Measurements from ENCODE around the gene OR13C4. TPM values are rescaled to one million over a fixed set of nuclear protein-coding genes. Genes with fewer than 3 reads are reported as not detected.
"Not testable (repeated sequence)": the region's sequence is repeated elsewhere in the genome, so short reads cannot be mapped to it uniquely, and the experiment has no call there.

The OR13C4 gene
- polyA plus RNA-seq, 2 donors, result not detected

GRCh38 chr9:104536756-104537155 is 9.7 kb upstream of the OR13C4 start, which contains the start of gene OR13C3:
Gene OR13C3, minus strand, starts transcription at chr9:104536856. Its CDS starts 133 bp downstream, at chr9:104536723.
- Histone ChIP-seq H3K27ac (ENCODE audit: low read depth in 2 of 2, low read length in 1 of 2) (no peak within 1 kb of the TSS), H3K9me3 (ENCODE audit: control insufficient read depth in 2 of 2, insufficient read depth in 1 of 2, low read depth in 1 of 2, low read length in 1 of 2) (no peaks in the 10 kb centered on the region), H3K27me3 (ENCODE audit: control insufficient read depth in 1 of 2, insufficient read depth in 2 of 2, low read length in 2 of 2) (no peaks in the 10 kb centered on the region), H3K36me3 (ENCODE audit: control insufficient read depth in 2 of 2, insufficient read depth in 2 of 2, low read length in 1 of 2) (no peaks in the 10 kb centered on the region), H3K4me1 (ENCODE audit: control insufficient read depth in 2 of 2, insufficient read depth in 2 of 2, low read length in 1 of 2) (no peaks in the 10 kb centered on the region), H3K4me3 (ENCODE audit: low read depth in 1 of 2, low read length in 2 of 2) (no peak within 1 kb of the TSS)
- WGBS, 2 donors, result 91 to 93% methylated on average over 5 of the region's 5 CpGs

GRCh38 chr9:104520241-104520640 is 6.8 kb downstream of the OR13C4 start:
- not testable (repeated sequence) for H3K27ac ChIP-seq (ENCODE audit: low read depth in 2 of 2, low read length in 1 of 2); H3K4me1 ChIP-seq (ENCODE audit: control insufficient read depth in 2 of 2, insufficient read depth in 2 of 2, low read length in 1 of 2); H3K4me3 ChIP-seq (ENCODE audit: low read depth in 1 of 2, low read length in 2 of 2); H3K27me3 ChIP-seq (ENCODE audit: control insufficient read depth in 1 of 2, insufficient read depth in 2 of 2, low read length in 2 of 2); H3K36me3 ChIP-seq (ENCODE audit: control insufficient read depth in 2 of 2, insufficient read depth in 2 of 2, low read length in 1 of 2); H3K9me3 ChIP-seq (ENCODE audit: control insufficient read depth in 2 of 2, insufficient read depth in 1 of 2, low read depth in 1 of 2, low read length in 1 of 2)
- 75 to 82% methylated on average over 10 of the region's 10 CpGs for WGBS, 2 donors

GRCh38 chr9:104514901-104515300 is 12.1 kb downstream of the OR13C4 start:
- WGBS, 2 donors, result 69 to 75% methylated on average over 5 of the region's 5 CpGs
- no peaks in the 10 kb centered on the region for H3K9me3 ChIP-seq (ENCODE audit: control insufficient read depth in 2 of 2, insufficient read depth in 1 of 2, low read depth in 1 of 2, low read length in 1 of 2)
- H3K27me3 ChIP-seq (ENCODE audit: control insufficient read depth in 1 of 2, insufficient read depth in 2 of 2, low read length in 2 of 2), result no peaks in the 10 kb centered on the region
- H3K4me1 ChIP-seq (ENCODE audit: control insufficient read depth in 2 of 2, insufficient read depth in 2 of 2, low read length in 1 of 2), result no peaks in the 10 kb centered on the region
- no peaks in the 10 kb centered on the region for H3K36me3 ChIP-seq (ENCODE audit: control insufficient read depth in 2 of 2, insufficient read depth in 2 of 2, low read length in 1 of 2)
- no peak overlapping the region for H3K27ac ChIP-seq (ENCODE audit: low read depth in 2 of 2, low read length in 1 of 2)
- no peak overlapping the region for H3K4me3 ChIP-seq (ENCODE audit: low read depth in 1 of 2, low read length in 2 of 2)

DNA sequence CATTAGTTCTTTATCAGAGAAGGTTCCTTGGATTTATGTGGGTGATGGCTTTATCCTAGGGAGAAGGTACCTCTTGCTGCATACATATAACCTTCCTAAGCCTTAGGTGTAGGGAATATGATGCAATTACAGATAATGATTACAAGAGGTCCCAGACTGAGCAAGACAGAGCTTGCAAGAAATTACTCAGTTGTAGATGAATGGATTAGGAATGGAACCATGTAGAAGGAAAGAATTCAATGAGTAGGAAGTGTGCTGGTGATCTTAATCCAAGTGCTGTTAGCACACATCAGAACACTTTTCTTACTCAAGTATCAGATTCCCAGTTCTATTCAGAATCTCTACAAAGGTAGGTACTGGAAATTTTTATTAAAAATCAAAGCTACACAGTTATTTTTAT is 20.4 kb downstream of the OR13C4 start:
- Histone ChIP-seq H3K36me3 (ENCODE audit: control insufficient read depth in 2 of 2, insufficient read depth in 2 of 2, low read length in 1 of 2) (no peaks in the 10 kb centered on the region), H3K9me3 (ENCODE audit: control insufficient read depth in 2 of 2, insufficient read depth in 1 of 2, low read depth in 1 of 2, low read length in 1 of 2) (peaks cover 0 to 3% of the 10 kb centered on the region in 2 donors), H3K27me3 (ENCODE audit: control insufficient read depth in 1 of 2, insufficient read depth in 2 of 2, low read length in 2 of 2) (no peaks in the 10 kb centered on the region), H3K27ac (ENCODE audit: low read depth in 2 of 2, low read length in 1 of 2) (no peak overlapping the region), H3K4me3 (ENCODE audit: low read depth in 1 of 2, low read length in 2 of 2) (no peak overlapping the region), H3K4me1 (ENCODE audit: control insufficient read depth in 2 of 2, insufficient read depth in 2 of 2, low read length in 1 of 2) (no peaks in the 10 kb centered on the region)

DNA sequence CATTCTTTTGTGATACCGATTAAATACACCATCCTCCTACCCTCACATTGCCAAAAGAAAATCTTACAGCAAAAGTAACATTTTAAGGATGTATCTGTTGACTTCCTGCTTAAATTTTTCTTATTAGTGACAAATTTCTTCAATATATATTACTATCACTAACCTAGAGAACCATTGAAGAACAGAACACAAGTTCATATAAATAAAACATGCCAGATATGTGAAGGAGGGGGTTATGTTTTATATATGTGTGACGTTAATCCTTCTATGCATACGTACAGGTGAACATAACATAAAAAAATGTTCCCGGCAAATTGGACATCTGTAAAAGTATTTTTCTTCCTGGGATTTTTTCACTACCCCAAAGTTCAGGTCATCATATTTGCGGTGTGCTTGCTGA is 23.0 kb downstream of the OR13C4 start, which contains the start of gene OR13F1:
Gene OR13F1 (plus strand): TSS at position 301 of the 400 bp plus-strand sequence. CDS start 0 bp downstream, at position 301.
- Histone ChIP-seq H3K9me3 (ENCODE audit: control insufficient read depth in 2 of 2, insufficient read depth in 1 of 2, low read depth in 1 of 2, low read length in 1 of 2) (peaks cover 0 to 3% of the 10 kb centered on the region in 2 donors), H3K4me1 (ENCODE audit: control insufficient read depth in 2 of 2, insufficient read depth in 2 of 2, low read length in 1 of 2) (no peaks in the 10 kb centered on the region), H3K4me3 (ENCODE audit: low read depth in 1 of 2, low read length in 2 of 2) (no peak within 1 kb of the TSS), H3K36me3 (ENCODE audit: control insufficient read depth in 2 of 2, insufficient read depth in 2 of 2, low read length in 1 of 2) (no peaks in the 10 kb centered on the region), H3K27ac (ENCODE audit: low read depth in 2 of 2, low read length in 1 of 2) (no peak within 1 kb of the TSS), H3K27me3 (ENCODE audit: control insufficient read depth in 1 of 2, insufficient read depth in 2 of 2, low read length in 2 of 2) (no peaks in the 10 kb centered on the region)
- 89 to 91% methylated on average over 5 of the region's 5 CpGs for WGBS, 2 donors

DNA sequence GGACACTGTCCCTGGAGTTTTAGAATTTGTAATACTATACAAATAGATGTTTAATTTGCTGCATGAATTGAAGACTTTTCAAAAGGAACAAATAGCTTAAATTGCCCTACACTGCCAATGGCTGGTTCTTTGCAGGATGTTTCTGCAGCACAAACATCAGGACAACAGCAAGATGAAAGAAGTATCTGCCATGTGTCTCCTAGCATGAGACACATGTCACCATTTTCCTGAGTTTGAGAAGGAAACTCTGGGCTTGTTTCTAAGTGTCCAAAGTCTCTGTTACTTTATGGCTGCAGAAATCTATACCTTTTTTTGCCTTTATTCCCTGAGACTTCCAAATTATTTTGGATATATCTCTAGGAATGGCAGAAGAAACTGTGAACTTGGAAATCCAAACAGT is 23.6 kb downstream of the OR13C4 start:
- H3K4me3 ChIP-seq (ENCODE audit: low read depth in 1 of 2, low read length in 2 of 2), result no peak overlapping the region
- no peaks in the 10 kb centered on the region for H3K4me1 ChIP-seq (ENCODE audit: control insufficient read depth in 2 of 2, insufficient read depth in 2 of 2, low read length in 1 of 2)
- peaks cover 0 to 3% of the 10 kb centered on the region in 2 donors for H3K9me3 ChIP-seq (ENCODE audit: control insufficient read depth in 2 of 2, insufficient read depth in 1 of 2, low read depth in 1 of 2, low read length in 1 of 2)
- H3K36me3 ChIP-seq (ENCODE audit: control insufficient read depth in 2 of 2, insufficient read depth in 2 of 2, low read length in 1 of 2), result no peaks in the 10 kb centered on the region
- no peaks in the 10 kb centered on the region for H3K27me3 ChIP-seq (ENCODE audit: control insufficient read depth in 1 of 2, insufficient read depth in 2 of 2, low read length in 2 of 2)
- no peak overlapping the region for H3K27ac ChIP-seq (ENCODE audit: low read depth in 2 of 2, low read length in 1 of 2)

DNA sequence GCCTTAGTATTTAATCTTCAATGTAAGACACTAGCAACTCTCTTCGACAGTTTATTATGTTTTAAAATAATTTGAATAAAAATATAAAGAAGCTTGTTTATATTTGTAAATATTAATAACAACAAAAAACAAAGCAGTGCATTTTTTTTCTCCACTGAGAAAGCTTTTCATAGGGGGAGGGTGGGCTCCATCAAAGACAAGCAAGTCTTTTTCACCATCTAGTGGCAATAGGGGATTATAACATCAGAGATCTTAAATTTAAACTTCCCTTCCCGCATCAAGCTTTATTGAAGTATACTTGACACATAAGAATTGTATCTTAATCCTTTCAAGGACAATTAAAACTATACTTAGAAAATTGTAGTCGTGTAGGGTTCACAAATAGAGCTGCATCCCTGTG is 32.2 kb downstream of the OR13C4 start:
- H3K4me3 ChIP-seq (ENCODE audit: low read depth in 1 of 2, low read length in 2 of 2), result no peak overlapping the region
- WGBS, 2 donors, result 37 to 48% methylated on average over 3 of the region's 3 CpGs
- no peaks in the 10 kb centered on the region for H3K36me3 ChIP-seq (ENCODE audit: control insufficient read depth in 2 of 2, insufficient read depth in 2 of 2, low read length in 1 of 2)
- H3K9me3 ChIP-seq (ENCODE audit: control insufficient read depth in 2 of 2, insufficient read depth in 1 of 2, low read depth in 1 of 2, low read length in 1 of 2), result no peaks in the 10 kb centered on the region
- H3K27me3 ChIP-seq (ENCODE audit: control insufficient read depth in 1 of 2, insufficient read depth in 2 of 2, low read length in 2 of 2), result no peaks in the 10 kb centered on the region
- no peak overlapping the region for H3K27ac ChIP-seq (ENCODE audit: low read depth in 2 of 2, low read length in 1 of 2)
- H3K4me1 ChIP-seq (ENCODE audit: control insufficient read depth in 2 of 2, insufficient read depth in 2 of 2, low read length in 1 of 2), result no peaks in the 10 kb centered on the region

GRCh38 chr9:104485014-104485413 is 42.0 kb downstream of the OR13C4 start:
- WGBS, 2 donors, result 90 to 92% methylated on average over 2 of the region's 2 CpGs
- Histone ChIP-seq H3K36me3 (ENCODE audit: control insufficient read depth in 2 of 2, insufficient read depth in 2 of 2, low read length in 1 of 2) (no peaks in the 10 kb centered on the region), H3K4me1 (ENCODE audit: control insufficient read depth in 2 of 2, insufficient read depth in 2 of 2, low read length in 1 of 2) (no peaks in the 10 kb centered on the region), H3K9me3 (ENCODE audit: control insufficient read depth in 2 of 2, insufficient read depth in 1 of 2, low read depth in 1 of 2, low read length in 1 of 2) (no peaks in the 10 kb centered on the region), H3K4me3 (ENCODE audit: low read depth in 1 of 2, low read length in 2 of 2) (no peak overlapping the region), H3K27ac (ENCODE audit: low read depth in 2 of 2, low read length in 1 of 2) (no peak overlapping the region), H3K27me3 (ENCODE audit: control insufficient read depth in 1 of 2, insufficient read depth in 2 of 2, low read length in 2 of 2) (no peaks in the 10 kb centered on the region)

- Histone ChIP-seq H3K36me3 (ENCODE audit: control insufficient read depth in 2 of 2, insufficient read depth in 2 of 2, low read length in 1 of 2) (no peaks in the 10 kb centered on the region), H3K4me1 (ENCODE audit: control insufficient read depth in 2 of 2, insufficient read depth in 2 of 2, low read length in 1 of 2) (no peaks in the 10 kb centered on the region), H3K9me3 (ENCODE audit: control insufficient read depth in 2 of 2, insufficient read depth in 1 of 2, low read depth in 1 of 2, low read length in 1 of 2) (no peaks in the 10 kb centered on the region), H3K4me3 (ENCODE audit: low read depth in 1 of 2, low read length in 2 of 2) (no peak overlapping the region), H3K27ac (ENCODE audit: low read depth in 2 of 2, low read length in 1 of 2) (no peak overlapping the region), H3K27me3 (ENCODE audit: control insufficient read depth in 1 of 2, insufficient read depth in 2 of 2, low read length in 2 of 2) (no peaks in the 10 kb centered on the region)
- 71 to 72% methylated on average over 5 of the region's 5 CpGs for WGBS, 2 donors
Observed at GRCh38 chr9:104482921-104483570, 44.0 kb downstream of the OR13C4 start.
